ENCODE data around the gene UBE2N.

DNA sequence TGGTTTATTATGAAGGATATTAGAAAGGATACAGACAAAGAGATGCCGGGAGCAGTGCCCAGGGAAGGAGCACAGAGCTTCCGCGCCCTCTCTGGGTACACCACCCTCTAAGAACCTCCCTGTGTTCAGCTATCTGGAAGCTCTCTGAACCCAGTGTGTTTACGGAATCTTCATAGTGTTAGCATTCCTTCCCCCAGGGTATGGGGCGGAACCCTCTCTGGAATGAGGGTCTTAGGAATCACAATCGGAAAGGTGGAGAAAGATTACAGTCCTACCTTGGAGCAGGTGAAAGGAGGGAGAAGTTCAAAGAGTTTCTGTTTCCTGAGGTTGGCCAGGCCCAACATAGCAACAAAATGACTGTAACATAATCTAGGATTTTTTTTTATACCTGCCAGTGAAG is 70.8 kb downstream of the UBE2N start:
- TF ChIP-seq POLR2AphosphoS5 (IDR thresholded peaks at IDR 0.05; ENCODE audit: low read depth, low read length) (no peak), POLR2A (IDR thresholded peaks at IDR 0.05; ENCODE audit: low read depth, low read length) (no peak), TAF1 (IDR thresholded peaks at IDR 0.05; ENCODE audit: low read depth, low read length) (no peak), SPI1 (IDR thresholded peaks at IDR 0.05; ENCODE audit: low read depth, low read length) (no peak), POU2F2 (IDR thresholded peaks at IDR 0.05; ENCODE audit: low read depth, low read length) (no peak), PAX5 (IDR thresholded peaks at IDR 0.05; ENCODE audit: insufficient read depth, low read length, severe bottlenecking) (no peak)

All from GM12891 (cell line).